Inflammatory macrophage treated with lipopolysaccharide for 4 hours (primary cell): ENCODE results near the gene ZCCHC17.

ENCODE experiments used
- DNase-seq: peaks from one replicate; pipeline ENCODE4 v3.0.0-alpha.2; 2020

The ZCCHC17 gene

DNA sequence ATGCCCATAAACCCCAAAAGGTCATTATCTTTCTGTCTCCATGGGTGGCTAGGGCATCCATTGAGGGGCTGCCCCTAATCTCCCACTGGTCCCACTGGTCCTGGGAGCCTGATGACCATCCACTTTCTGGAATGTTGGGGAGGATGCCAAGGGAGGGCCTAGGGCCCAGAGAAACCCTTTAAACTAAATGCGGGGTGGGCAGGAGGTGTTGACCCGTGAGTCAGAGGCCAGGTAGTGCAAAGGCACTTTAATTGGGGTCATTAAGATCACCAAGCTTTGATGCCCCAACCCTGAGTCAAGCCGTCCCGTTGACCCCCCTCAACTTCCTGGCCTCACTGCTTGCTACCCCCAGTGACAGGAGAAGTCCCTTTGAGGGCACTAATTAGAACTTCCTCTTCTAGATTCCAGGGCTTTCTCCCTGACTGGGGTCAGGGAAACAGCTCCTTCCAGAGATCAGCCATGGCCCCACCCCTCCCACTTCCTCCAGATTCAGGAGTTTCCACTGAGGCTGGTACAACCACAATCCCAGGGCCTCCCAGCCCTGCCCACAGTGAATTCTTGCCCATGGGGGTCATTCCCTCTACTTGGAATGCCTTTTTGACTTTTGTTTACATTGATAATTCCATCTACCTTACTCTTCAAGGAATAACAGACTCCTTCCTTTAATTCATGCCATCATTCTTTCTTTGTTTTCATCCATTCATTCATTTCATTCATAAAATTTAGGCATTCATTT is 100.7 kb downstream of the ZCCHC17 start:
- no peak for DNase-seq

DNA sequence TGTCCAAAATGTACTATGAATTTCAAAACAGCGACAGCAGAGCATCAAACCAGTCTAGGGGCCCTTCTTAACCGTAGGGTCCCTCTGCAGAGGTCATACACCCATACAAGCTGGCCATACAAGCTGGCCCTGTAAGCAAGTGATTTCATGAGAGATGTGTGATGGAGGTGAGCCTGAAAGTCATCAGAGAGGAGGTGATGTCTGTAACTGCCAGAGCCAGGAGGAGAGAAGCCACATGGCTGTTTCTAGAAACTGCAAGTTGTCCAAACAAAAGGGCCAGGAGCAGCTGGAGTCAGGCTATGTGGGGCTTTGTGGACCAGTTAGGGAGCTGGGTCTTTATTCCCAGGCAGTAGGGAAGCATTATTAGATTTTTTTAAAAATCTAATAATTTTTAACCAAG is 101.4 kb downstream of the ZCCHC17 start:
- DNase-seq = no peak

- peak; percentile 30 for DNase-seq
Observed at GRCh38 chr1:31399976-31400375, 103.1 kb downstream of the ZCCHC17 start.

- DNase-seq = peak; percentile 79
Observed at GRCh38 chr1:31400393-31400792, 103.6 kb downstream of the ZCCHC17 start.

- no peak for DNase-seq
Observed at GRCh38 chr1:31401241-31401640, 104.4 kb downstream of the ZCCHC17 start.

GRCh38 chr1:31405578-31406245 is 108.9 kb downstream of the ZCCHC17 start:
- no peak for DNase-seq

DNA sequence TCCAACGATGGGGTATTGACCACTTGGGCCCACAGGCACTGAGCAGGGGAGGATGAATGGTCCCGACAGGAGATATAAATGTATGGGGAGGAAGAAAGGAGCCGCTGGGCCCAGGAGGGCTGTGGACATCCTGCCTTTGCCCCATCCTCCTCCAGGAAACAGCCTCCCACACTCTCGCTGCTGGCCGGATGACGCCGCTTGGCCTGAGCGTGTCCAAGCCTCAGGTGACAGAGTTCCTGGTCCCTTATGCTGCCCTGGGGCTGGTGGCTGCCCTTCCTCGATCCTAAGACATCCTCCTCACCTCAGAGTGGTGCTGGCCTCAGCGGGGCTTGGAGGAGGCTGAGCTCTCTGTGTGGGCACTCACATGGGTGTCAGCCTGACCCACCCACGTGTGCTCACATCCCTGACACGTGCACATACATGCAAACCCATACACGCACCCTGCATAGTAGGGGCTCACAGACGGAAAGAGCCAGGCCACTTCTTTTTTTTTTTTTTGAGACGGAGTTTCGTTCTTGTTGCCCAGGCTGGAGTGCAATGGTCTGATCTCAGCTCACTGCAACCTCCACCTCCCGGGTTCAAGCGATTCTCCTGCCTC is 110.3 kb downstream of the ZCCHC17 start:
- DNase-seq = no peak

DNA sequence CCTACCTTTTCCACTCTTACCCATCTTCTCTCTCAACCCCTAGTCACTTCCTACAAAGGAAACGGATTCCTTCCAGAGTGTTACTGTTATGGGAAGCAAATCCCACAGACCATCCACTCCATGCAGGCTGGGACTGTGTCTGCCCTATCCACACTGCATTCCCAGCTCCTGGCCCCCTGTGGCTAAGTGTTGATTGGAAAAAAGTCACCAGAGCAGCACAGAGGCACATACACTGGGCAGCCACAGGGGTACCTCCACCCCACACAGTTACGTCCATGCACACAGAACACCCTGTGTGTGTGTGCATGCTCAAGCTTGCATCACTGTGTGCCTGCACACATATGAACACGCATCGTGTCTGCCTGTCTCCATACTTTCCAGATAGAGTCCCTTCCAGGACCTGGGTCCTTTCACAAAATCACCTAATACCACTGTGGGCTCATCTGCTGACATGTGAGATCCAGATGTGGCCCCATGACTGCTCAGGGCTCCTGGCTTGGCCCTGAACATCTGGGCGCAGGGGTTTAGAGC is 112.0 kb downstream of the ZCCHC17 start:
- no peak for DNase-seq

DNA sequence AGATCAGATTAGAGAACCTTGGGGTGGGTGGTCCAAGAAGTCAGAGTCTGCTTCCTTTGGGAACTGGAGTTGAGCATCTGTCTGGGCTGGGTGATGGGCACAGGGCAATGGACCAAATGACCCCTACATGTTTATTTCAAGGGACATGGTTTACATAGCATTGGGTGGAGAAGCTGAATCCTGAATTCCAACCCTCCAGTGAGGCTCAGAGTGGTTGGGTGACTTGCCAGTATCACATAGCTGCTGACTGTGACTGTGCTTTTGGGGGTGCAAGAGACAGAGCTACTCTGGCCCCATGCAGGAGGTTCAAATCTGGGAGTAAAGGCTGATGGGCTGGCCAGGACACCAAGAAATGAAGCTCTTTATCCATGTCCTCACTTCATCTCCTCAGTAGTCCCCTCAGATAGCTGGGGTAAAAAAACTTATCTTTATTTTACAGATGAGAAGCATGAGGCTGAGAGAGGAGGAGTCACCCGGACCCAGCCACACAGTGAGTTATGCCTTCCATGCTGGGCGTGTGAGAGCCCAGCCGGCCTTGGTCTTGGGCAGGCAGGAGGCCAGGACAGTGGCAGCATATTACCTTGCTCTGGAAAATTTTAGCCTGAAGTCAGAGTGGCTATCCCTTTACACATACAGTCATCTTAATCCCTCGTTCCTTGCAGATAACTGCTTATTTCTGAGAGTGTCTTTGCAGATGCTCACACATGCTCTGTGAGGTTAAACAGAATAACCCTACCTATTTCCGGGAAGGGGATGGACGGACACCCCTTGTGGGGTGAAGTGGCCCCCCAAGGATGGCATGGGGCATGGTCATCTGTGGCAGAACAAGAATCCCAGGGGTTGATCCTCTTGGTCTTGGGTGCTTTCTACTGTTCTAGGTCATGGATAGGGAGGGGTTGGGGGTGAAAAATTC is 113.4 kb downstream of the ZCCHC17 start:
- DNase-seq = no peak

GRCh38 chr1:31410871-31411270 is 114.0 kb downstream of the ZCCHC17 start:
- DNase-seq = no peak

DNA sequence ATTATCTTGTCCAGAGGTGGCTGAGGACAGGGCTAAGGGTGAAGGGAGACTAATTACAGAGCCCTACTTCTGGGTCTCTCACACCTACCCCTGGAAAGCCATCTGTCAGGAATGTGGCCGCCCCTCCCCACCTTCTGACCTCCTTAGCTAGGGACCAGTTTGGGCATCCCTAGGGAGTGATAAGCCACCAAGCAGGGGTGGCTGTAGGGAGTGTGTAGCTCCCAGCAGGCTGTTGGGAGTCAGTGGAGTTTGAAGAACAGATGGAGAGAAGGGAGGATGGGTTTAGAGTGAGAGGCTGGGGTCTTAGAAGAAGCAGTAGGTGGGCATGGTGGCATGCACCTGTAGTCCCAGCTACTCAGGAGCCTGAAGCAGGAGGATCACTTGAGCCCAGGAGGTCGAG is 115.4 kb downstream of the ZCCHC17 start:
- DNase-seq = no peak

DNA sequence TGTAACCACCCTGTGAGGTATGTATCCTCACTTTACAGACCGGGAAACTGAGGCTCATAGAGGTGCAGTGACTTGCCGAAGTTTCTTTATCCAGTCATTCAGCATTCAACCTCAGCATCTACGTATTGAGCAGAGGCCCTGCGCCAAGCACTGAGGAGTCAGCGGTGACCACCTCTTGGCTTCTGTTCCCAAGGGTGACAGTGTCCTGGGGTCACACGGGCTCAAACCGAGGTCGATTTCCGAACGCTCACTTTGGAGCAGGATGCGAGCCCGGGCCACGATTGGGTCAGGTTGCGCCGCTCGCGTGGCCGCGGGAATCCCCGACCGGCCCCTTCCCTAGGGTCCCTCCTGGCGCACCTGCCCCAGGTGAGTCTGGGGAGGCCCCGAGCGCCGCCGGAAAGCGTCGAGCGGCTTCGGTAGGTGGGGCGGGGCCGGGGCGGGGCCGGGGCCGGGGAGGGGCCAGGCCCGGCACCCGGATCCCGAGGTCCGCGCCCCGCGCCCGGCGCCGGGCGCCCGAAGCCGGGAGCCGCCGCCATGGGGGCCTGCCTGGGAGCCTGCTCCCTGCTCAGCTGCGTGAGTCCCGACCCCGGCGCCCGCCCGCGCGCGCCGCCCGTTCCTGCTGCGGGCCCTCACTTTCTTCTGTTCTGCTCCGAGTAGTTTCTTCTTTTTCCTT is 116.0 kb downstream of the ZCCHC17 start, which contains the start of gene SERINC2:
Gene SERINC2, plus strand, starts transcription at position 482 of the 673 bp plus-strand sequence. Its CDS starts 53 bp downstream, at position 535.
- DNase-seq = peak; percentile 17

DNA sequence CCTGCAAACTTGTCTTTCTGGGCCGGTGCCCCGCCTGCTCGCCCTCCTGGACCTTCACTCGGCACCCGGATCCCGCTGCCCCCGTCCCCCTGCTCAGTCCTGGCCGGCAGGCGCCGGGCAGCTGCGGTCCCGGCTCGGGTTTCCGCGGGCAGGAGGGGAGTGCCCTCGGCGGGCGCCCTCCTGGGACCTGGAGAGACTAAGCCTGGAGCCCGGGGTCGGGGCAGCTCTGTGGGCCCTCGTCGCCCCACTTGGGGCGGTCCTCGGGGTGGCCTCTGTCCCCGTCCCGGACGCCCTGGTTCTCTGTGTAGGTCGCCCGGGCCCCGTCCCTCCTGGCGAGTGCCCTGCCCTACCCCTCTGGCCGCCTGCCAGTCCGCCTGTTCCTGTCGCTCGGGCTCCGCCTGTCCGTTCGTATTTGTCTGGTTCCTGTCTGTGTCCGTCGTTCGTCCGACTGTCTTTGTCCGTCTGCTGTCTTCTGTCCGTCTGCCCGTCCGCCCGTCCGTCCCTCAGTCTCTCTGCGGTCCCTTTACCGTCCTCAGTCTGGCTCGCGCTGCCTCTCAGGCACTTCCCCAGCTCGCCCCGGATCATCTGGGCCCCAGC is 116.7 kb downstream of the ZCCHC17 start:
- DNase-seq = peak; percentile 56
